ENCODE measurements around the gene GIT2. TPM values are rescaled to one million over a fixed set of nuclear protein-coding genes. Genes with fewer than 3 reads are reported as not detected.

Gene GIT2
- total and polyA plus RNA-seq, 2 of the 13 experiments (the other 11 are each of a cell fraction or from before 2014, with no cell fraction given): 18.4 to 19.8 TPM

GRCh38 chr12:109899783-109900751, 96.1 kb downstream of the GIT2 start, which contains the start of gene TCHP (continued):
- TF ChIP-seq ZHX1 (CRISPR knock-in tag; IDR thresholded peaks at IDR 0.05; ENCODE audit: low read depth) (no peak; the same call in 1 of the 2 replicates), CREB1 (IDR thresholded peaks at IDR 0.05) (no peak), CREB1 (CRISPR knock-in tag; IDR thresholded peaks at IDR 0.05) (no peak), SP5 (CRISPR knock-in tag; IDR thresholded peaks at IDR 0.05; ENCODE audit: borderline replicate concordance, low read depth) (no peak; the same call in 1 of the 2 replicates), ZNF292 (CRISPR knock-in tag; IDR thresholded peaks at IDR 0.05; ENCODE audit: borderline replicate concordance, low read depth) (peak; percentile 86; the same call in 1 of the 2 replicates), TGIF2 (CRISPR knock-in tag; IDR thresholded peaks at IDR 0.05) (peak; percentile 39; the same call in 1 of the 2 replicates), KDM3A (CRISPR knock-in tag; IDR thresholded peaks at IDR 0.05; ENCODE audit: low read depth) (peak; percentile 80; the same call in 1 of the 2 replicates), MNT (IDR thresholded peaks at IDR 0.05) (no peak), SMAD3 (CRISPR knock-in tag; IDR thresholded peaks at IDR 0.05) (peak; percentile 53; the same call in 1 of the 2 replicates), ZNF564 (CRISPR knock-in tag; IDR thresholded peaks at IDR 0.05) (peak; percentile 69; the same call in 1 of the 2 replicates), IKZF4 (CRISPR knock-in tag; IDR thresholded peaks at IDR 0.05; ENCODE audit: borderline replicate concordance, low read depth, not compliant biosample characterization) (peak; percentile 28), PCBP1 (IDR thresholded peaks at IDR 0.05; ENCODE audit: borderline replicate concordance, low read depth, low read length) (no peak), RXRB (CRISPR knock-in tag; IDR thresholded peaks at IDR 0.05; ENCODE audit: borderline replicate concordance) (peak; percentile 50; the same call in 1 of the 2 replicates), ZFP90 (CRISPR knock-in tag; IDR thresholded peaks at IDR 0.05; ENCODE audit: borderline replicate concordance) (no peak), CHD4 (IDR thresholded peaks at IDR 0.05; ENCODE audit: borderline replicate concordance, low read length) (no peak), MAF1 (CRISPR knock-in tag; IDR thresholded peaks at IDR 0.05; ENCODE audit: borderline replicate concordance) (no peak), SSRP1 (CRISPR knock-in tag; IDR thresholded peaks at IDR 0.05) (no peak), STAT5B (CRISPR knock-in tag; IDR thresholded peaks at IDR 0.05) (no peak), ZNF34 (CRISPR knock-in tag; IDR thresholded peaks at IDR 0.05; ENCODE audit: borderline replicate concordance) (0 out of 2 replicates have a peak, but pooled peaks have one; percentile 51), HNRNPL (IDR thresholded peaks at IDR 0.05; ENCODE audit: low read depth, low read length) (0 out of 2 replicates have a peak, but pooled peaks have one; percentile 41), ZNF614 (CRISPR knock-in tag; IDR thresholded peaks at IDR 0.05; ENCODE audit: borderline replicate concordance) (peak; percentile 50; the same call in 1 of the 2 replicates)
- TF ChIP-seq, protein P1, sequence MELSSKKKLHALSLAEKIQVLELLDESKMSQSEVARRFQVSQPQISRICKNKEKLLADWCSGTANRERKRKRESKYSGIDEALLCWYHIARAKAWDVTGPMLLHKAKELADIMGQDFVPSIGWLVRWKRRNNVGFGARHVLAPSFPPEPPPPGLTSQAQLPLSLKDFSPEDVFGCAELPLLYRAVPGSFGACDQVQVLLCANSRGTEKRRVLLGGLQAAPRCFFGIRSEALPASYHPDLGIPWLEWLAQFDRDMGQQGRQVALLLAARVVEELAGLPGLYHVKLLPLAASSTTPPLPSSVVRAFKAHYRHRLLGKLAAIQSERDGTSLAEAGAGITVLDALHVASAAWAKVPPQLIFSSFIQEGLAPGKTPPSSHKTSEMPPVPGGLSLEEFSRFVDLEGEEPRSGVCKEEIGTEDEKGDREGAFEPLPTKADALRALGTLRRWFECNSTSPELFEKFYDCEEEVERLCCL (CRISPR knock-in tag; IDR thresholded peaks at IDR 0.05; ENCODE audit: borderline replicate concordance): no peak

Data from HepG2 (cell line).